Parathyroid adenoma (tissue), 2 donors: ENCODE results near the gene SLC22A17.

Source experiments
- H2AFZ ChIP-seq: fragments of 300-600 bp; sonication (generic); one replicate; pipeline ENCODE4 v1.7.0; 2017; ENCODE audit warnings: antibody characterized with exemption, mild to moderate bottlenecking
- H3K27ac ChIP-seq: fragments of 300-600 bp; sonication (generic); one replicate; pipeline ENCODE4 v1.7.0; 2017
- H3K27me3 ChIP-seq: fragments of 300-600 bp; sonication (generic); one replicate; pipeline ENCODE4 v1.7.0; 2017; ENCODE audit warnings: low read length; ENCODE audit not compliant: control insufficient read depth, insufficient read depth
- H3K36me3 ChIP-seq: fragments of 300-600 bp; sonication (generic); one replicate; pipeline ENCODE4 v1.7.0; 2017; ENCODE audit warnings: low read length; ENCODE audit not compliant: control insufficient read depth, insufficient read depth
- H3K4me1 ChIP-seq: fragments of 300-600 bp; sonication (generic); one replicate; pipeline ENCODE4 v1.7.0; 2017; ENCODE audit warnings: control low read depth
- H3K4me2 ChIP-seq: fragments of 300-600 bp; sonication (generic); one replicate; pipeline ENCODE4 v1.7.0; 2017; ENCODE audit warnings: low read length
- H3K4me3 ChIP-seq: fragments of 300-600 bp; sonication (generic); one replicate; pipeline ENCODE4 v1.7.0; 2017; ENCODE audit warnings: low read depth, low read length
- H3K79me2 ChIP-seq: fragments of 300-600 bp; sonication (generic); one replicate; pipeline ENCODE4 v1.7.0; 2017; ENCODE audit warnings: control low read depth
- H3K9ac ChIP-seq: fragments of 300-600 bp; sonication (generic); one replicate; pipeline ENCODE4 v1.7.0; 2017; ENCODE audit warnings: mild to moderate bottlenecking
- H3K9me3 ChIP-seq: fragments of 300-600 bp; sonication (generic); one replicate; pipeline ENCODE4 v1.7.0; 2017; ENCODE audit warnings: low read length; ENCODE audit not compliant: control insufficient read depth
- CTCF ChIP-seq: fragments of 300-600 bp; sonication (generic); IDR thresholded peaks from one replicate; pipeline ENCODE4 v1.7.0; 2017; ENCODE audit warnings: antibody characterized with exemption, mild to moderate bottlenecking
- donor health status: primary hyperparathyroidism.

SLC22A17 gene

DNA sequence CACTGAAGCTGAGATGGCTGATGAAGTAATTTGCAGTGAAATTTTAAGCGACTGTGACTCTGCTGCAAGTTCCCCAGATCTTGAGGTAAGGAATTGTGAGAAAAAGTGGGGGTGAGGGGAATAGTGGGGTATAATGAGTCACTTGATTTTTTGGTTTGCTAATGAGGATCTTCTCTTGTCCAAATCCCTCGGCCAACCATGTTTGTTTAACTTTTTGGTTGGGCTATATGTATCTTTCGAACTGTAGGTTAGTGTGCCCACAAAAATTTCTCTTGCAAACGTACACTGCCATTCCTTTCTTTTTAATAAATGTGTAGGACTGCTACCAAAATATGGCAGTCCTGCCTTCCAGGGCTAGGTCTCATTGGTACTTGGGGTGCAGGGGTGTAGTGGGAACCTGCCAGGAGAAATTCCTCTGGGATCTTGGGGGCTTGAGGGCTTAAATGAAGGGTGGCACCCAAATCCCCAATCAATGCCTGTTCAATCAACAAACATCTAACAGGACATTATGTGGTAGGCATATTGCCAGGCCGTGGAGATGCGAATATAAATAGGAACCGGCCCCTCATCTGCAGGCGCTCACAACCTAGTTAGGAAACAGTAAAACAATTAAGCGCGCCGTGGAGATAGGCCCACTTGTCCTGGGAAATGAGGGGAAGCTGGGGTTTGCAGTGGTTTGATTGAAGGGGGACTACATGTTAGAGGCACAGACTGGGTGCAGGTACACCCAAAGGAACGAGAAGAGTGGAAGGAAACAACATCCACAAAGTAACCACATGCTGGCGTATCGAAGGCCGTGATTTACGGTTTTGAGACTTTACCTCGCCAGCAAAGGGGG, 32.7 kb downstream of the SLC22A17 start:
- no peak for TF ChIP-seq CTCF
- Histone ChIP-seq H2AFZ (peak overlapping the region; percentile 84), H3K9me3 (no peaks in the 10 kb centered on the region), H3K27me3 (no peaks in the 10 kb centered on the region), H3K36me3 (no peaks in the 10 kb centered on the region), H3K4me3 (peak overlapping the region; percentile 68), H3K79me2 (peaks cover 7% of the 10 kb centered on the region), H3K9ac (no peak overlapping the region), H3K27ac (peak overlapping the region; percentile 87), H3K4me2 (peak overlapping the region; percentile 93), H3K4me1 (peaks cover 12% of the 10 kb centered on the region)

DNA sequence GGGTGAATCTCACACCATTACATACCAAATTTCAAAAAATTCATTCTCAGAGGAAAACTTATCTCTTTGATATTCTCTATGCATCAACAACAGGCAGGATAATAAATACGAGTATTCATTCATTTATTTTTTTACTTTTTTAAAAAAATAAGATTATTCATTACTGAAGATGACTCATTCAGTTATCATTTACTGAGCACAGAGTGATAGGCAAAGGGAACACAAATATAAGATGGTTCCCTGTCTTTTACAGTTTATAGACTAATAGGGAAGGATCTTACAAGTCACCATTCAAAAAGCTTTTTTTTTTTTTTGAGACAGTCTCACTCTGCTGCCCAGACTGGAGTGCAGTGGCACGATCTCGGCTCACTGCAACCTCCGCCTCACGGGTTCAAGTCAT, 36.4 kb downstream of the SLC22A17 start:
- no peak overlapping the region for H3K9ac ChIP-seq

GRCh38 chr14:23310546-23310945, 42.1 kb downstream of the SLC22A17 start:
- no peaks in the 10 kb centered on the region for H3K36me3 ChIP-seq
- peaks cover 14% of the 10 kb centered on the region for H3K79me2 ChIP-seq
- peaks cover 12% of the 10 kb centered on the region for H3K4me1 ChIP-seq
- no peak overlapping the region for H3K27ac ChIP-seq
- no peak overlapping the region for H2AFZ ChIP-seq
- no peaks in the 10 kb centered on the region for H3K27me3 ChIP-seq
- H3K4me3 ChIP-seq: no peak overlapping the region
- H3K4me2 ChIP-seq: no peak overlapping the region
- no peak overlapping the region for H3K9ac ChIP-seq
- no peak for TF ChIP-seq CTCF
- H3K9me3 ChIP-seq: no peaks in the 10 kb centered on the region

More for the DNA sequence above, 36.4 kb downstream of the SLC22A17 start:
- H2AFZ ChIP-seq: no peak overlapping the region
- no peaks in the 10 kb centered on the region for H3K36me3 ChIP-seq
- H3K27ac ChIP-seq: no peak overlapping the region
- H3K4me3 ChIP-seq: no peak overlapping the region
- no peak for TF ChIP-seq CTCF
- H3K79me2 ChIP-seq: no peaks in the 10 kb centered on the region
- peaks cover 5% of the 10 kb centered on the region for H3K4me1 ChIP-seq
- H3K27me3 ChIP-seq: no peaks in the 10 kb centered on the region
- H3K4me2 ChIP-seq: no peak overlapping the region
- no peaks in the 10 kb centered on the region for H3K9me3 ChIP-seq

GRCh38 chr14:23308721-23309445, 43.8 kb downstream of the SLC22A17 start:
- H3K4me3 ChIP-seq: no peak overlapping the region
- H3K36me3 ChIP-seq: no peaks in the 10 kb centered on the region
- no peak for TF ChIP-seq CTCF
- no peaks in the 10 kb centered on the region for H3K9me3 ChIP-seq
- no peaks in the 10 kb centered on the region for H3K27me3 ChIP-seq
- H3K4me2 ChIP-seq: no peak overlapping the region
- H3K27ac ChIP-seq: no peak overlapping the region
- no peak overlapping the region for H2AFZ ChIP-seq
- H3K79me2 ChIP-seq: peaks cover 14% of the 10 kb centered on the region
- no peak overlapping the region for H3K9ac ChIP-seq
- H3K4me1 ChIP-seq: peaks cover 12% of the 10 kb centered on the region
